ENCODE results near the gene PSRC1.

DNA sequence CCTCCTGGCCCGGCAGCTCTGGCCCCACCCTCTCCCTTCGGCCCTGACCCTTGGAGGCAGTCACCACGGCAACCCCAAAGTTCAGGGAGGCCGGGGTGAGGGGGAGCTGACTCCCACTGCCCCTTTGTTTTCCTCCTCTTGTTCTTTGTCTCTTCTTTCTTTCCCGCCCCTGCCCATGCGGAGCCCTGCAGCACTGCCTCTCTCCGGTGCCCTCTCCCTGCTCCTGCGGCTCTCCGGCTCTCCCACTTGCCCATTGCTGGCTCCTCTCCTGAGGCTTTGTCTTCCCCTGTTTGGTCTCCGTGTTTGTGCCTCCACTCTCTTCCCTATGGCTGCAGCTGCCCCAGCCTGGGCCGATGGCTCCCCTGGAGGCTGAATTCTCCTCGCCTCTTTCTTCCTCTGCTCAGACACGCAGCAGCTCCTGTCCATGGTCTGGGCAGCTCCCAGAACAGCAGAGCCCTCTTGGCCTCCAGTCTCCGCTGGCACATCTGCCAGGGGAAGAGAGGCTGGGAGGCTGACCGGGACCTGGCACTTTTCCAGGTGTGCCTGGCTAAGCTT, 27.8 kb downstream of the PSRC1 start:
- TF ChIP-seq POLR2A (IDR thresholded peaks at IDR 0.05): no peak
- TF ChIP-seq, protein P1, sequence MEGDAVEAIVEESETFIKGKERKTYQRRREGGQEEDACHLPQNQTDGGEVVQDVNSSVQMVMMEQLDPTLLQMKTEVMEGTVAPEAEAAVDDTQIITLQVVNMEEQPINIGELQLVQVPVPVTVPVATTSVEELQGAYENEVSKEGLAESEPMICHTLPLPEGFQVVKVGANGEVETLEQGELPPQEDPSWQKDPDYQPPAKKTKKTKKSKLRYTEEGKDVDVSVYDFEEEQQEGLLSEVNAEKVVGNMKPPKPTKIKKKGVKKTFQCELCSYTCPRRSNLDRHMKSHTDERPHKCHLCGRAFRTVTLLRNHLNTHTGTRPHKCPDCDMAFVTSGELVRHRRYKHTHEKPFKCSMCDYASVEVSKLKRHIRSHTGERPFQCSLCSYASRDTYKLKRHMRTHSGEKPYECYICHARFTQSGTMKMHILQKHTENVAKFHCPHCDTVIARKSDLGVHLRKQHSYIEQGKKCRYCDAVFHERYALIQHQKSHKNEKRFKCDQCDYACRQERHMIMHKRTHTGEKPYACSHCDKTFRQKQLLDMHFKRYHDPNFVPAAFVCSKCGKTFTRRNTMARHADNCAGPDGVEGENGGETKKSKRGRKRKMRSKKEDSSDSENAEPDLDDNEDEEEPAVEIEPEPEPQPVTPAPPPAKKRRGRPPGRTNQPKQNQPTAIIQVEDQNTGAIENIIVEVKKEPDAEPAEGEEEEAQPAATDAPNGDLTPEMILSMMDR (IDR thresholded peaks at IDR 0.05): no peak

Data from sigmoid colon (tissue), 3 donors.